SU-DHL-6 (cell line): Measurements from ENCODE around the gene STOML1.

Experiments used
- H2AFZ ChIP-seq: fragments of 200-600 bp; sonication (generic); 2 replicates; pipeline ENCODE4 v1.6.1; 2014; ENCODE audit warnings: low read depth, mild to moderate bottlenecking, moderate library complexity, mixed read lengths, antibody characterized with exemption, low read length; ENCODE audit not compliant: severe bottlenecking
- H3F3A ChIP-seq: fragments of 200-600 bp; shearing (Covaris generic); 2 replicates; pipeline ENCODE4 v1.6.0; 2016; ENCODE audit warnings: antibody characterized with exemption, mild to moderate bottlenecking; ENCODE audit not compliant: insufficient read depth
- H3K27ac ChIP-seq: fragments of 200-600 bp; sonication (generic); 2 replicates; pipeline ENCODE4 v1.5.1; 2016; ENCODE audit warnings: low read depth, mild to moderate bottlenecking, low read length, moderate library complexity, mixed read lengths
- H3K27me3 ChIP-seq: fragments of 200-600 bp; sonication (generic), shearing (Covaris generic); 2 replicates; pipeline ENCODE4 v1.6.0; 2014; ENCODE audit warnings: mild to moderate bottlenecking, low read length
- H3K36me3 ChIP-seq: fragments of 200-600 bp; sonication (generic); 2 replicates; pipeline ENCODE4 v1.6.1; 2014; ENCODE audit warnings: mild to moderate bottlenecking, low read length, mixed read lengths
- H3K4me2 ChIP-seq: fragments of 300-600, 200-600 bp; shearing (Covaris generic), sonication (generic); 2 replicates; pipeline ENCODE4 v1.6.0; 2014; ENCODE audit warnings: low read length, low read depth, mild to moderate bottlenecking; ENCODE audit not compliant: poor library complexity, severe bottlenecking
- H3K4me3 ChIP-seq: fragments of 200-600 bp; sonication (generic); 2 replicates; pipeline ENCODE4 v1.5.1; 2014; ENCODE audit warnings: antibody characterized with exemption, low read length, mild to moderate bottlenecking, mixed read lengths; ENCODE audit not compliant: insufficient read depth, poor library complexity, severe bottlenecking
- H3K79me2 ChIP-seq: fragments of 200-600 bp; sonication (generic); 2 replicates; pipeline ENCODE4 v1.6.1; 2014; ENCODE audit warnings: mild to moderate bottlenecking, low read length, moderate library complexity; ENCODE audit not compliant: insufficient read depth
- H3K9ac ChIP-seq: fragments of 200-600 bp; sonication (generic); 2 replicates; pipeline ENCODE4 v1.7.0; 2014; ENCODE audit warnings: mild to moderate bottlenecking, low read length
- H3K9me2 ChIP-seq: fragments of 200-600 bp; sonication (generic); replicated peaks from 2 replicates; pipeline ENCODE4 v1.6.1; 2014; ENCODE audit warnings: low read length; ENCODE audit not compliant: insufficient read depth
- H3K9me3 ChIP-seq: fragments of 200-600 bp; sonication (generic); 2 replicates; pipeline ENCODE4 v1.6.1; 2014; ENCODE audit warnings: low read length, mixed read lengths; ENCODE audit not compliant: insufficient read depth
- H4K20me1 ChIP-seq: fragments of 200-600 bp; sonication (generic); 2 replicates; pipeline ENCODE4 v1.6.1; 2014; ENCODE audit warnings: low read depth, mild to moderate bottlenecking, antibody characterized with exemption, low read length, moderate library complexity, mixed read lengths
- CTCF ChIP-seq: fragments of 200-600 bp; sonication (generic); IDR thresholded peaks from one replicate; pipeline ENCODE4 v1.5.1; 2017; ENCODE audit warnings: antibody characterized with exemption, mild to moderate bottlenecking, low read length, moderate library complexity; ENCODE audit not compliant: insufficient read depth, poor library complexity, severe bottlenecking
- EZH2phosphoT487 ChIP-seq: fragments of 200-600 bp; sonication (generic), shearing (Covaris generic); conservative IDR thresholded peaks from 2 replicates; pipeline ENCODE4 v1.6.1; 2018; ENCODE audit warnings: mild to moderate bottlenecking, antibody characterized with exemption, low read length, moderate library complexity, mixed read lengths

STOML1 gene

GRCh38 chr15:74032606-74033561, 40.8 kb upstream of the STOML1 start:
- H3K9me2 ChIP-seq, result no peaks in the 10 kb centered on the region
- TF ChIP-seq CTCF (no peak), EZH2phosphoT487 (no peak)
- H3K9ac ChIP-seq, result no peak overlapping the region
- H3K4me3 ChIP-seq, result no peak overlapping the region
- H3K27ac ChIP-seq, result no peak overlapping the region
- H3K9me3 ChIP-seq, result no peaks in the 10 kb centered on the region
- H3K79me2 ChIP-seq, result no peaks in the 10 kb centered on the region
- no peak overlapping the region for H2AFZ ChIP-seq
- H3K27me3 ChIP-seq, result no peaks in the 10 kb centered on the region
- H3F3A ChIP-seq, result no peaks in the 10 kb centered on the region
- H3K36me3 ChIP-seq, result peaks cover 2% of the 10 kb centered on the region; the same call in 1 of the 2 replicates
- H3K4me2 ChIP-seq, result no peak overlapping the region
- H4K20me1 ChIP-seq, result no peaks in the 10 kb centered on the region

- no peaks in the 10 kb centered on the region for H3K9me2 ChIP-seq
- no peak overlapping the region for H3K27ac ChIP-seq
- H2AFZ ChIP-seq, result no peak overlapping the region
- H3K79me2 ChIP-seq, result no peaks in the 10 kb centered on the region
- H3K27me3 ChIP-seq, result no peaks in the 10 kb centered on the region
- H3F3A ChIP-seq, result no peaks in the 10 kb centered on the region
- H3K36me3 ChIP-seq, result peaks cover 2% of the 10 kb centered on the region; the same call in 1 of the 2 replicates
- H3K9ac ChIP-seq, result no peak overlapping the region
- H4K20me1 ChIP-seq, result no peaks in the 10 kb centered on the region
- no peak for TF ChIP-seq CTCF
- no peak for TF ChIP-seq EZH2phosphoT487
- no peak overlapping the region for H3K4me2 ChIP-seq
- H3K9me3 ChIP-seq, result no peaks in the 10 kb centered on the region
- H3K4me3 ChIP-seq, result no peak overlapping the region
Measured at GRCh38 chr15:74032046-74032445, 40.0 kb upstream of the STOML1 start.

GRCh38 chr15:74028646-74029045, 36.6 kb upstream of the STOML1 start:
- Histone ChIP-seq H3K4me2 (no peak overlapping the region), H2AFZ (no peak overlapping the region), H3K79me2 (no peaks in the 10 kb centered on the region), H3K9me2 (no peaks in the 10 kb centered on the region), H3K36me3 (peaks cover 2% of the 10 kb centered on the region; the same call in 1 of the 2 replicates), H3K27ac (no peak overlapping the region), H3K27me3 (no peaks in the 10 kb centered on the region), H3K9me3 (no peaks in the 10 kb centered on the region), H3K9ac (no peak overlapping the region), H4K20me1 (no peaks in the 10 kb centered on the region), H3K4me3 (no peak overlapping the region), H3F3A (no peaks in the 10 kb centered on the region)
- TF ChIP-seq CTCF (no peak), EZH2phosphoT487 (no peak)
